Type B pancreatic cell (in vitro differentiated cells): ENCODE results near the gene IL1R2. TPM values are rescaled to one million over a fixed set of nuclear protein-coding genes. Genes with fewer than 3 reads are reported as not detected.

ENCODE experiments used
- DNase-seq: peaks from one replicate; pipeline ENCODE4 v3.0.0; 2021; ENCODE audit warnings: mixed read lengths; ENCODE audit not compliant: unreplicated experiment; ENCODE audit errors: extremely low spot score
- H3K27ac Mint-ChIP-seq: 2 replicates; pipeline ENCODE4 v1.8.0; 2021; ENCODE audit warnings: mild to moderate bottlenecking, mixed read lengths
- H3K27me3 Mint-ChIP-seq: 2 replicates; pipeline ENCODE4 v1.8.0; 2021; ENCODE audit warnings: mixed read lengths
- H3K36me3 Mint-ChIP-seq: 2 replicates; pipeline ENCODE4 v1.8.0; 2021; ENCODE audit warnings: mixed read lengths
- H3K4me1 Mint-ChIP-seq: one replicate; pipeline ENCODE4 v1.8.0; 2021; ENCODE audit warnings: mixed read lengths; ENCODE audit not compliant: unreplicated experiment
- H3K4me3 Mint-ChIP-seq: 2 replicates; pipeline ENCODE4 v1.8.0; 2021; ENCODE audit warnings: mild to moderate bottlenecking, mixed read lengths
- H3K9me3 Mint-ChIP-seq: 2 replicates; pipeline ENCODE4 v1.8.0; 2021; ENCODE audit warnings: mixed read lengths
- CTCF ChIP-seq: fragments of 200-600 bp; sonication (generic); conservative IDR thresholded peaks from 2 replicates; pipeline ENCODE4 v1.5.0; 2021; ENCODE audit warnings: antibody characterized with exemption, mild to moderate bottlenecking
- total RNA-seq: library from RNA; stranded (reverse); gene quantifications from 2 replicates; pipeline ENCODE4 v1.2.1, GENCODE V29; 2021; ENCODE audit warnings: low replicate concordance

Gene IL1R2
- total RNA-seq, 1 donor from 2014 or later: 0.48 TPM

GRCh38 chr2:101949304-101949703 lies 42.5 kb upstream of the IL1R2 start:
- peaks cover 5% of the 10 kb centered on the region for H3K9me3 Mint-ChIP-seq
- TF ChIP-seq CTCF: no peak
- no peaks in the 10 kb centered on the region for H3K36me3 Mint-ChIP-seq
- H3K4me1 Mint-ChIP-seq: no peaks in the 10 kb centered on the region
- peaks cover 3% of the 10 kb centered on the region for H3K27me3 Mint-ChIP-seq
- H3K4me3 Mint-ChIP-seq: no peak overlapping the region
- DNase-seq: no peak
- no peak overlapping the region for H3K27ac Mint-ChIP-seq

- Mint-ChIP-seq H3K4me3 (no peak overlapping the region), H3K36me3 (no peaks in the 10 kb centered on the region), H3K9me3 (peaks cover 5% of the 10 kb centered on the region), H3K27ac (no peak overlapping the region), H3K27me3 (peaks cover 3% of the 10 kb centered on the region), H3K4me1 (no peaks in the 10 kb centered on the region)
- DNase-seq: no peak
- no peak for TF ChIP-seq CTCF
Observed at GRCh38 chr2:101951296-101951695, 40.5 kb upstream of the IL1R2 start.

- Mint-ChIP-seq H3K27me3 (peaks cover 3% of the 10 kb centered on the region), H3K27ac (no peak overlapping the region), H3K4me3 (no peak overlapping the region), H3K4me1 (no peaks in the 10 kb centered on the region), H3K36me3 (no peaks in the 10 kb centered on the region), H3K9me3 (peaks cover 5% of the 10 kb centered on the region)
- DNase-seq: no peak
- no peak for TF ChIP-seq CTCF
Observed at GRCh38 chr2:101952551-101952950, 39.2 kb upstream of the IL1R2 start.

GRCh38 chr2:101956465-101957438 lies 35.0 kb upstream of the IL1R2 start:
- H3K4me1 Mint-ChIP-seq: no peaks in the 10 kb centered on the region

GRCh38 chr2:101958061-101958460 lies 33.7 kb upstream of the IL1R2 start:
- no peaks in the 10 kb centered on the region for H3K36me3 Mint-ChIP-seq

More at GRCh38 chr2:101956465-101957438, 35.0 kb upstream of the IL1R2 start:
- TF ChIP-seq CTCF: no peak
- Mint-ChIP-seq H3K9me3 (no peaks in the 10 kb centered on the region), H3K36me3 (no peaks in the 10 kb centered on the region), H3K27ac (no peak overlapping the region), H3K4me3 (no peak overlapping the region), H3K27me3 (no peaks in the 10 kb centered on the region)
- DNase-seq: no peak

More at GRCh38 chr2:101958061-101958460, 33.7 kb upstream of the IL1R2 start:
- TF ChIP-seq CTCF: no peak
- Mint-ChIP-seq H3K4me1 (no peaks in the 10 kb centered on the region), H3K9me3 (no peaks in the 10 kb centered on the region), H3K27ac (peak overlapping the region; percentile 45), H3K4me3 (no peak overlapping the region), H3K27me3 (no peaks in the 10 kb centered on the region)
- DNase-seq: no peak
